DMS 273 (cell line): ENCODE results near the gene WNT7B.

Experiments
- DNase-seq: peaks from one replicate; lab custom pipeline; 2025; ENCODE audit not compliant: unreplicated experiment; lab: John Stamatoyannopoulos, UW

The WNT7B gene

GRCh38 chr22:45997077-45997776 is 20.3 kb upstream of the WNT7B start:
- DNase-seq, result peak; percentile 91

- no peak for DNase-seq
These were observed 19.5 kb upstream of the WNT7B start for GRCh38 chr22:45996241-45997076.

GRCh38 chr22:45995405-45996101 is 18.6 kb upstream of the WNT7B start:
- no peak for DNase-seq

DNA sequence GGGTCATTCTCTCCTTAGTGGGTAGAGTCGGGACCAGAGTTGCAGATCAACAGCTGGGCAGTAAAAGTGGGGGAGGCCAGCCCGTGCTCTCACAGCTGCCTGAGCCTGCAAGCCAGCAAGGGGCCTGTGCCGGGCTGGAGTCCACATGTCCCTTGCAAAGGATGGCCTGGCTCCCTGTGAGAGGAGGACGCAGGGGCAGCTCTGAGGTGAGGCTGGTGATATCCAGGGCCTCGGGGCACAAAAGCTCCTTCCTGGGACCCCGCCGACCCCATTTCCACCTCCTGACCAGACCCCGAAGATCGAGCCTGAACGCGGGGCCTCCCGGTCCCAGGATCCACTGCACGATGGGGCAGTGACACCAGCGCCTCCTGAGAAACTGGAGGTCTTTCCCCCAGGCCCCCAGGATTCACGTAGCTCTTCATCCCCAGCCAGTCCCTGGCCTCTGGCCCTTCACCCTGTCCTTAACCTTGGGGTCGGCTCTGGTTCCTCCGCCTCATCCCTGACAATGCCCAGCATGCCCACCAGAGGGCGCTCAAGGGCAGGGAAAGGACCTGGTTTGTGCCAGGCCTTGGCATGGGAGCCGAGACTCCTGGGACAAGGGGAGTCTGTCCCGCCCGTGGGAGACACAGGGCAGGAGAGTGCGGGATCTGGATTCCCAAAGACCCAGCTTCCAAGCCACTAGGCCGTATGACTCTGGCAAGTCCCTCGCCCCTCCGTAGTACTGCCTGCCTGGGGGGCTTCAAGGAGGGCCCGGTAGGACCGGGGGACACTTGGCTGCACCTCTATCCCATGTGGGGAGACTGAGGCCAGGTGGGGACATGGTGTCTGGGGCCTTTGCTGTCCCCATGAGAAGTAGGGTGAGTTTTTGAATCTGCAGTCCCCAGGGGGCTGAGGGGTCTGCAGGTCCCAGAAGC is 17.8 kb upstream of the WNT7B start:
- DNase-seq, result peak; percentile 85

DNA sequence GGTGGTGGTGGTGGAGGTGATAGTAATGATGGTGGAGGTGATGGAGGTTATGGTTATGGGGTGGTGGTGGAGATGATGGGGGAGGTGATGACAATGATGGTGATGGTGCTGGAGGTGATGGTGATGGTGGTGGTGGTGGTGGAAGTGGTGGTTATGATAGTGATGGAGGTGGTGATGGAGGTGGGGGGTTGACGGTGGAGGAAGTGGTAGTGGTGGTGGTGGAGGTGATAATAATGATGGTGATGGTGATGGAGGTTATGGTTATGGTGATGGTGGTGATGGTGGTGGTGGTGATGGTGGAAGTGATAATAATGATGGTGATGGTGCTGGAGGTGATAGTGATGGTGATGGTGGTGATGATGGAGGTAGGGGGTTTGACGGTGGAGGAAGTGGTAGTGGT is 16.9 kb upstream of the WNT7B start:
- DNase-seq, result no peak

- no peak for DNase-seq
These were observed 16.3 kb upstream of the WNT7B start for GRCh38 chr22:45993143-45993692.

- no peak for DNase-seq
These were observed 15.8 kb upstream of the WNT7B start for GRCh38 chr22:45992737-45993136.

- peak; percentile 63 for DNase-seq
These were observed 14.1 kb upstream of the WNT7B start for GRCh38 chr22:45991098-45991497.

GRCh38 chr22:45987136-45987861 is 10.3 kb upstream of the WNT7B start:
- DNase-seq, result no peak

GRCh38 chr22:45984316-45984916 is 7.5 kb upstream of the WNT7B start:
- DNase-seq, result no peak

- DNase-seq, result no peak
These were observed 6.8 kb upstream of the WNT7B start for GRCh38 chr22:45983797-45984196.

DNA sequence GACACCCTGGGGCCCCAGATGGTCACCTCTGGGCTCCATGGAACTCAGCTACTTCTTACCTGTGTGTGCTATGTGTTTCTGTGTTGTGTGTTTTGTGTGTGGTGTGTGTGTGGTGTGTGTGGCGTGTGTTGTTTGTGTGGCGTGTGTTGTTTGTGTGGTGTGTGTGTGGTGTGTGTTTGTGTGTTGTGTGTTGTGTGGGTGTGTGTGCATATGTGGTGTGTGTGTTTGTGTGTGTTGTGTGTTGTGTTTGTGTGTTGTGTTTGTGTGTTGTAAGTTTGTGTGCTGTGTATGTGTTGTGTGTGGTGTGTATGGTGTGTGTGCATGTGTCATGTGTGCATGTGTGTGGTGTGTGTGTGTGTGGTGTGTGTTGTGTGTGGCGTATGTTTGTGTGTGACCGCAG is 3.8 kb upstream of the WNT7B start:
- no peak for DNase-seq

- no peak for DNase-seq
These were observed 3.3 kb upstream of the WNT7B start for GRCh38 chr22:45980268-45980570.

DNA sequence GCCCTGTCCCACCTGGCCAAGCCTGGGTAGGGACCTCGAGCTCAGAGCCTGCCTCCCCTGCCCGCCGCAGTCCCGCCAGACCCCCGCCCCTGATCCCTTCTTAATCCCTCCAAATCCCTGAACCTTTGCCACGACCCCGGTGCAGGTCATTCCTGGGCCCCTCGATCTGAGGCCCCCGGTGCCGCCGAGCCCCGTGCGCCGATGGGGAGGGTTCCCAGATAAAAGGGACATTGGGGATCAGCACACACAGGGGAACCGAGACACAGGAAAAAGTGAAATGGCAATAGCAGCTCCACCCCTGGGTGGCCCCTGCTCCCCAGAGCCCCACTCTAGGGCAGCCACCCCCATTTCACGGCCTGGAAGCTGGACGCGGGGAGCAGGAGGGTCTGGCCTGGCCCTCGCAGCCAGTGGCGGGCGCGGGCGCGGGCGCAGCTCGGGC is 1.3 kb upstream of the WNT7B start:
- DNase-seq, result no peak

DNA sequence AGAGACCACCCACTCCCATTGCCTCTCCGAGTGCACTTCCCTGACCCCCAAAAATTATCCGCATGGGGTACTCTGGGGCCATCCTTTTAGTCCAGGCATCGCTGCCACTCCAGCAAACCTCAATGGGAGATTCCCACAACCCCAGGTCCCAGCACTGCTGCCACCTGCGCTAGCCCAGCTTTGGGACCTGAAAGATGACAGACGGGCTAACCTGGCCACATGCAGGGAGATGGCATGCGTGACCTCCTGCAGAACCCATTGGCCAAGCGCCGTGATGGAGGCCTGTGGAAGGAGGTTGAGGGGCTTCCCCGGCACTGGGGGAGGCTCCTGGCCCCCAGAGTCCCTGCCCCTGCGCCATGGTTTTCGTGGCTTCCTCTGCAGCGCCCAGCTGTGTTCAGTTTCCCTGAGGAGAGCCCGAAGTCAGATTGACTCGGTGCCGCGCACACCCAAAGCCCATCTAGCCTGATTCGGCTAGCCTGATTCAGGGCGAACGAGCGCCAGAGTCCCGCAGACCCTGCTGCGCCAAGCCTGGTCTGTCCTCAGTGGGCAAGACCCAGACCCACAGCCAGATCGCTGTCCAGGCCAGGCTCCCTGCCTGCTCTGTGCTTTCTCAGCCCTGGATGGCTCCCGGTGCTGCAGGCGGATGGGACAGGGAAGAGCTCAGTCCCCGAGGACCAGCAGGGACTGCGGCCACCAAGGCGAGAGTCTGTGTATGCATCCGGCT is 751 bp upstream of the WNT7B start:
- DNase-seq, result peak; percentile 67

- DNase-seq, result peak; percentile 42
These were observed 534 bp downstream of the WNT7B start for GRCh38 chr22:45976254-45977002.

- peak; percentile 42 for DNase-seq
These were observed 1.5 kb downstream of the WNT7B start for GRCh38 chr22:45975164-45976161.
